ENCODE measurements around the gene GNAZ. TPM values are rescaled to one million over a fixed set of nuclear protein-coding genes. Genes with fewer than 3 reads are reported as not detected.

The GNAZ gene
- total RNA-seq, 1 experiment from 2014 or later = 0.82 TPM

DNA sequence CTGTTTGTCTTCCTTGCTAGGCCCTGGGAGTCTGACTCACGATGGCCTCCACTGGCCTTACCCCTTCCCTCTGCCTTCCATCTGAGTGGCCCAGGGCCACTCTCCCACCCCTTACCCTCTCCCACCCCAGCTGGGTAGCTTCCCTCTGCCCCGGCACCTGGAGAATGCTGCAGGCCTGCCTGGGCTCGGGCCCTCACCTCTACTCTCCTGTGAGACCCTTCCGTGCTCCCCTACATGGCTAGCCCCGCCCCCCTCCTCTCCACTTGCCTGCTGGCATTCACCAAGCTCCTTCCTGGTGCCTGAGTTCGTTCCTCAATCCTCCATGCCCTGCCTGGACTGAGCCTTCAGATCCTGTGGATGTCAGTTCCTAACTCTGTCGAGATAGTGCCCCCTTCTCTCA, 83.7 kb downstream of the GNAZ start:
- Mint-ChIP-seq H3K9me3 (ENCODE audit: unreplicated experiment) (no peaks in the 10 kb centered on the region), H3K27me3 (ENCODE audit: insufficient read depth, unreplicated experiment) (no peaks in the 10 kb centered on the region), H3K4me1 (ENCODE audit: insufficient read depth, unreplicated experiment) (peaks cover 4% of the 10 kb centered on the region), H3K4me3 (ENCODE audit: unreplicated experiment) (no peak overlapping the region), H3K36me3 (ENCODE audit: insufficient read depth, unreplicated experiment) (peaks cover 7% of the 10 kb centered on the region), H3K27ac (ENCODE audit: low read depth, unreplicated experiment) (no peak overlapping the region)
- CTCF ChIA-PET = interaction anchor here (0.6 to 1.5 kb wide), 5 partner anchors 19 to 357 kb away, joined by 3 to 7 read pairs (median 4); no protein-coding TSS in a partner anchor
- POLR2A ChIA-PET = no interaction called here
- no peak for DNase-seq (ENCODE audit: unreplicated experiment)
- BruUV-seq (replicated peaks) = no TSS peak
- TF ChIP-seq, protein P1, sequence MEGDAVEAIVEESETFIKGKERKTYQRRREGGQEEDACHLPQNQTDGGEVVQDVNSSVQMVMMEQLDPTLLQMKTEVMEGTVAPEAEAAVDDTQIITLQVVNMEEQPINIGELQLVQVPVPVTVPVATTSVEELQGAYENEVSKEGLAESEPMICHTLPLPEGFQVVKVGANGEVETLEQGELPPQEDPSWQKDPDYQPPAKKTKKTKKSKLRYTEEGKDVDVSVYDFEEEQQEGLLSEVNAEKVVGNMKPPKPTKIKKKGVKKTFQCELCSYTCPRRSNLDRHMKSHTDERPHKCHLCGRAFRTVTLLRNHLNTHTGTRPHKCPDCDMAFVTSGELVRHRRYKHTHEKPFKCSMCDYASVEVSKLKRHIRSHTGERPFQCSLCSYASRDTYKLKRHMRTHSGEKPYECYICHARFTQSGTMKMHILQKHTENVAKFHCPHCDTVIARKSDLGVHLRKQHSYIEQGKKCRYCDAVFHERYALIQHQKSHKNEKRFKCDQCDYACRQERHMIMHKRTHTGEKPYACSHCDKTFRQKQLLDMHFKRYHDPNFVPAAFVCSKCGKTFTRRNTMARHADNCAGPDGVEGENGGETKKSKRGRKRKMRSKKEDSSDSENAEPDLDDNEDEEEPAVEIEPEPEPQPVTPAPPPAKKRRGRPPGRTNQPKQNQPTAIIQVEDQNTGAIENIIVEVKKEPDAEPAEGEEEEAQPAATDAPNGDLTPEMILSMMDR (IDR thresholded peaks at IDR 0.05; ENCODE audit: unreplicated experiment) = no peak
- intact Hi-C loops (cut with micrococcal nuclease) = no loop called here

GRCh38 chr22:23154461-23154860, 84.1 kb downstream of the GNAZ start:
- ChIA-PET CTCF (interaction anchor here (0.8 to 1.5 kb wide), 3 partner anchors 18 to 196 kb away, joined by 3 to 7 read pairs (median 4); no protein-coding TSS in a partner anchor), POLR2A (no interaction called here)
- TF ChIP-seq, protein P1 (IDR thresholded peaks at IDR 0.05; ENCODE audit: unreplicated experiment) = no peak
- Mint-ChIP-seq H3K27ac (ENCODE audit: low read depth, unreplicated experiment) (no peak overlapping the region), H3K4me3 (ENCODE audit: unreplicated experiment) (no peak overlapping the region), H3K27me3 (ENCODE audit: insufficient read depth, unreplicated experiment) (no peaks in the 10 kb centered on the region), H3K36me3 (ENCODE audit: insufficient read depth, unreplicated experiment) (peaks cover 7% of the 10 kb centered on the region), H3K4me1 (ENCODE audit: insufficient read depth, unreplicated experiment) (peaks cover 4% of the 10 kb centered on the region), H3K9me3 (ENCODE audit: unreplicated experiment) (no peaks in the 10 kb centered on the region)
- no peak for DNase-seq (ENCODE audit: unreplicated experiment)
- BruUV-seq (replicated peaks) = no TSS peak
- intact Hi-C loops (cut with micrococcal nuclease) = no loop called here

DNA sequence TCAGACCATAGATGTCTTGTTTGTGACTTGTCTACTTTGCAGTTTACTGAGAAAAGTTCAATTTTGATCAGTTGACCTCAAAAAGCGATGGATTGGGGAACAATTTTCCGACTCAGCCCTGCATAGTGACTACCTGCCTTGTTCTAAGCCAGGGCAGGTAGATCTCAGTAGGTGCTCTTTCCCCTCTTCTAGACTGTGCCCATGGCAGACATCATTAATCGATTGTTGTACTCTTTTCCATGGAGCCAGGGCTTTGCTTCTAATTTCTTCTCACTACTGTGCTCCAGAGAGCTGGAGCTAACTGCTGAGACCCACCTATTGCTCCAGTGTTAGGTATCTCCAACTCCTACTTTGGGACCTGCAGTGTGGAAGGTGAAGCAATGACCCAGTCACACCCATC, 84.8 kb downstream of the GNAZ start:
- TF ChIP-seq, protein P1 (IDR thresholded peaks at IDR 0.05; ENCODE audit: unreplicated experiment) = no peak
- ChIA-PET CTCF (interaction anchor here (1.5 kb wide), 1 partner anchor 159 kb away, joined by 7 read pairs; no protein-coding TSS in a partner anchor), POLR2A (no interaction called here)
- Mint-ChIP-seq H3K27ac (ENCODE audit: low read depth, unreplicated experiment) (no peak overlapping the region), H3K4me1 (ENCODE audit: insufficient read depth, unreplicated experiment) (peaks cover 4% of the 10 kb centered on the region), H3K9me3 (ENCODE audit: unreplicated experiment) (no peaks in the 10 kb centered on the region), H3K27me3 (ENCODE audit: insufficient read depth, unreplicated experiment) (no peaks in the 10 kb centered on the region), H3K36me3 (ENCODE audit: insufficient read depth, unreplicated experiment) (peaks cover under 1% of the 10 kb centered on the region), H3K4me3 (ENCODE audit: unreplicated experiment) (no peak overlapping the region)
- BruUV-seq (replicated peaks) = no TSS peak
- intact Hi-C loops (cut with micrococcal nuclease) = no loop called here
- DNase-seq (ENCODE audit: unreplicated experiment) = no peak

DNA sequence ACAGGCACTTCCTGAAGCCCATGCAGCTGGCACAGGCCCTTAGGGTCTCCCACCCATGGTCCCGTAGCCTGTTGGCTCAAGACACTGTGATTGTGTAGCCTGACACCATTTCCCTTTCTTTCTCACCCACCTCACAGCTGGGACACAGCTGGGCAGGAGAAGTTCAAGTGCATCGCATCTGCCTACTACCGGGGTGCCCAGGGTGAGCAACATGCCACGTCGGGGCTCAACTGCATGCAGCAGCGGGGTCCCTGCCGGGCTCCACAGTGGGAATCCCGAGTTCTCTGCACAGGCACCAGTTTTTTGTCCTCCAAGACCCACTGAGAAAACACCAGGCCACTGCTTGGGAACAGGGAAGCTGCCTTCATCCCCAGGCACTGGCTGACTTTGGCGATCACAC, 85.5 kb downstream of the GNAZ start:
- CTCF ChIA-PET = interaction anchor here (0.6 to 2.2 kb wide), 3 partner anchors 19 to 213 kb away, joined by 4 to 8 read pairs (median 6); no protein-coding TSS in a partner anchor
- no peak for DNase-seq (ENCODE audit: unreplicated experiment)
- TF ChIP-seq, protein P1 (IDR thresholded peaks at IDR 0.05; ENCODE audit: unreplicated experiment) = no peak
- Mint-ChIP-seq H3K4me1 (ENCODE audit: insufficient read depth, unreplicated experiment) (peaks cover 4% of the 10 kb centered on the region), H3K27me3 (ENCODE audit: insufficient read depth, unreplicated experiment) (no peaks in the 10 kb centered on the region), H3K9me3 (ENCODE audit: unreplicated experiment) (no peaks in the 10 kb centered on the region), H3K27ac (ENCODE audit: low read depth, unreplicated experiment) (no peak overlapping the region), H3K4me3 (ENCODE audit: unreplicated experiment) (no peak overlapping the region), H3K36me3 (ENCODE audit: insufficient read depth, unreplicated experiment) (no peaks in the 10 kb centered on the region)
- intact Hi-C loops (cut with micrococcal nuclease) = no loop called here
- POLR2A ChIA-PET = interaction anchor here (0.6 kb wide), 1 partner anchor 18 kb away, joined by 3 read pairs; no protein-coding TSS in a partner anchor
- BruUV-seq (replicated peaks) = no TSS peak
